HG03558 (cell line): Measurements from ENCODE around the gene PKD2L1.
"Not testable (repeated sequence)": the region's sequence is repeated elsewhere in the genome, so short reads cannot be mapped to it uniquely, and the experiment has no call there.

Source experiments
- ATAC-seq: cut with Tn5 transposase; IDR thresholded peaks from one replicate; pipeline ENCODE4 v1.9.1; 2021; ENCODE audit warnings: moderate number of reproducible peaks; ENCODE audit not compliant: unreplicated experiment; ENCODE audit errors: extremely low read depth

Gene PKD2L1

DNA sequence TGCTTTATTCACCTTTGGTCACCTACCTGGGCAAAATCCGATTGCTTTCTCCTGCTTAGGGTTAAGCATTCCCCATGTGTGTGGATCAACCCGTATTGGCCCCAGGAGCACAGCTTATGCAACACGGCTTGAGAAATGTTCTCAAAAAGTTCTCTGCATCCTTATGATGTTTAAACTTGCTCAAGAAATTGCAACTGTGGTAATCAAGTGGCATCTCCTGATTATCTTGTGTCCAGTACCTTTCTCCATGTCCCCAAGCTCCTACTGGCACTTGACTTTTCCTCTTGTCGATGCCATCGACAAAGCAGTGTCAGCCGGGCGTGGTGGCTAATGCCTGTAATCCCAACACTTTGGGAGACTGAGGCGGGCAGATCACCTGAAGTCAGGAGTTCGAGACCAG lies 4.7 kb upstream of the PKD2L1 start:
- ATAC-seq: no peak

GRCh38 chr10:100333661-100334440 lies 3.8 kb upstream of the PKD2L1 start:
- no peak for ATAC-seq

- no peak for ATAC-seq
Observed at GRCh38 chr10:100333106-100333505, 3.1 kb upstream of the PKD2L1 start.

GRCh38 chr10:100328198-100328597 lies 1.8 kb downstream of the PKD2L1 start:
- ATAC-seq: no peak

DNA sequence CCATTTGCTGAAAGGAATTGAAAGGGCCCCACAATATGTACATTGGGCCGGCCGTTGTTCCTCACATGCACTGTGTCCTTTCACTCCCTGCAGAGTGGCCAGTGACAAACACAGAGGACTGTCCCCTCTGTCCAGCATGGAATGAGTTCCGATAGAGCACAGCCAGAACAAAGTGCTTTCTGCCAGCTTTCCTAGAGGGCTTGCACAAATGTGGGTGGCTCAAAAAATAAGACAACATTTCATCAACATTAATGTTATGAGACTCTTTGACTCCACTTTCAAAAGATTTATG lies 2.4 kb downstream of the PKD2L1 start:
- no peak for ATAC-seq

DNA sequence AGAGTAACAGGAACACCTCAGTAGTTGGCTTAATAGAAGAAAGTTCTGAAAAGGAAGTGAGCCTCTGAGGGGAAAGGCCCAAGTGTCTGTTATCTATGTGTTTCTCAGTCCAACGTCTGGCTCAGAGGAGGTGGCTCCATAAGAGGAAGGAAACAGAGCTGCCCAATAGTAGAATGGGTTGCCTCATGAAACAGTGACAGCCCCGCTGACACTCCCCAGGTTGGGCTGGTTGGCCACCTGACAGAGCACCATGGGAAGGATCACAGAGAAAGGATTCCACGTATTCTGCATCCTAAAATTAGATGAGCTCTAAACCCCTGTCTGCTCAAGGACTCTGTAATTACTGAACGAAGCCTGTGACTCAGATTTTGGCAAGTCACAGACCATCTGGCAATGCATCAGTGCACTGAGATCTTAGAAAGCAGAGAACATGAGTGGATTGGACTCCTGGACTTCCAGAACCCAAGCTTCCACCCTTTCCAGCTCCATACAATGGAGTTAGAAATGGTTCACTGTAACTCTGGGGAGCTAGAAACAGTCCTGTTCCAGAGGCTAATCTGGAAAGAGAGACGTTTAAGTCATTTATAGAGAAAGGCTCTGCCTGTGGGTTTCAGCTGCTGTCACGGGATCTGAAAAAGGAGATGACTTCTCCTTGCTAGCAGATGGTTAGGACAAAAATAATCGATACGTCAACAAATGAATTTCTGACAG lies 2.9 kb downstream of the PKD2L1 start:
- ATAC-seq: peak; percentile 96

- ATAC-seq: no peak
Observed at GRCh38 chr10:100325158-100325557, 4.9 kb downstream of the PKD2L1 start.

- ATAC-seq: no peak
Observed at GRCh38 chr10:100319707-100320402, 10.2 kb downstream of the PKD2L1 start.

- no peak for ATAC-seq
Observed at GRCh38 chr10:100318207-100318606, 11.8 kb downstream of the PKD2L1 start.

DNA sequence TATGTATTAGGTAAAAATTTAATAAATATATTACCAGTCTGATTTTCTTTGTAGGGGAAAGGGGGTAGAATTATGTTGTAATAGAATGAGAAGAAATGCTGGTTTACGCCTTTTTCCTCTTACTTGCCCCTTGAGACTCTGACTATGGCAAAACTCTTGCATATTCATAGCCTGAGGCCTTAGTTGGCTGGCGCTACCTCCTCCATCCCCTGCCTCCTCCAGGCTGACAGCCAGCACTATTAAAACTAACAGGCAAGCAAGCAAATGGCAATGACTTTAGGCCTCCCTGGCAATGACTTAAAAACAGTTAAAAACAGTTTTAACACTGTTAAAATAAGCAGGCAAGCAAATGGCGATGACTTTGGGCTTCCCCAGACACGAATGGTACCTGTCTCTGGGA lies 14.4 kb downstream of the PKD2L1 start:
- ATAC-seq: no peak

DNA sequence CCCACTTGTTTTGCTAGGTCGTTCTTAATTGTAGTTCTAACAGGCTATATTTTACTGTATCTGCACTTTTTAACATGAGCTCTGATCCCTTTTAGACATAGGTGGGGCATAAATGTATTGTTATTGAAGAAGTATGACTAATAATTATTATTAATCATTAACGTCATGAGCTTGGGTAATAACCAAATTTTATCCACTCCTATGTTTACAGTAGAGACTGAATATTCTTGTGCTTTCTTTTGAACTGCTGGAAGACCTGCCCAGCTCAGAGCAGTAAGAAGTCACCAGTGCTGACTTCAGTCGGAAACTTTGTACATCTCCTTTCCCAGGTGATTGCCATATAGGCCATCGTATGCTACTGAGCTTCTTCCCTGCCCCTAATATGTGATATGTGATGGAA lies 18.7 kb downstream of the PKD2L1 start:
- ATAC-seq: no peak

DNA sequence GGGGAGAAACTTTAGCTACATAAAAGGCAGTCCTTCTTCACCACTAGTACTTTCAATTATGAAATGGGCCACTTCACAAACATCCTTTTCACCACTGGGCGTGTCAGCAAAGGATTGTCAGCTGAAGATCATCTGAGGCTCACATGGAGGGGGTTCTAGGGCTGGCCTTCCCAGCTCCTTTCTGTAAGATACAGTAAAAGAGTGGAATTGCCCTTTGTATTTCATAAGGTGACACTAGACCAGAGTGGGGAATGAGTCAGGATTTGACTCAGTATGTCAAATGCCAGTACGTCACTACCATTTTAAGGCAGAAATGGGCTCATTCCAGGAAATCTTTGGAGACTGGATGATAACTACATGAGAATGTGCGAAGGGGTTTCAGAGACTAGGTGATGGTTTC lies 22.3 kb downstream of the PKD2L1 start:
- ATAC-seq: no peak

GRCh38 chr10:100306861-100307260 lies 23.2 kb downstream of the PKD2L1 start:
- no peak for ATAC-seq

DNA sequence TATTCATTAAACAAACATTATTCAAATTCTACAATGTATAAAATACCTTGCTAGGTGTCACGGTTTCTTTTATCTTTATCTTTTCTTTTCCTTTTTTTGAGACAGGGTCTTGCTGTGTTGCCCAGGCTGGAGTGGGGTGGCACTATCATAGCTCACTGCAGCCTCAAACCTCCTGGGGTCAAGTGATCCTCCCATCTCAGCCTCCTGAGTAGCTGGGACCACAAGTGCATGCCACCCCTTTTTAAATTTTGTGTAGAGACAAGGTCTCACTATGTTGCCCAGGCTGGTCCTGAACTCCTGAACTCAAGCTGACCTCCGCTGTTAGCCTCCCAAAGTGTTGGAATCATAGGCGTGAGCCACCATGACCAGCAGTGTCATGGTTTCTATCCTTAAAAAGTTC lies 25.6 kb downstream of the PKD2L1 start:
- ATAC-seq: no peak

DNA sequence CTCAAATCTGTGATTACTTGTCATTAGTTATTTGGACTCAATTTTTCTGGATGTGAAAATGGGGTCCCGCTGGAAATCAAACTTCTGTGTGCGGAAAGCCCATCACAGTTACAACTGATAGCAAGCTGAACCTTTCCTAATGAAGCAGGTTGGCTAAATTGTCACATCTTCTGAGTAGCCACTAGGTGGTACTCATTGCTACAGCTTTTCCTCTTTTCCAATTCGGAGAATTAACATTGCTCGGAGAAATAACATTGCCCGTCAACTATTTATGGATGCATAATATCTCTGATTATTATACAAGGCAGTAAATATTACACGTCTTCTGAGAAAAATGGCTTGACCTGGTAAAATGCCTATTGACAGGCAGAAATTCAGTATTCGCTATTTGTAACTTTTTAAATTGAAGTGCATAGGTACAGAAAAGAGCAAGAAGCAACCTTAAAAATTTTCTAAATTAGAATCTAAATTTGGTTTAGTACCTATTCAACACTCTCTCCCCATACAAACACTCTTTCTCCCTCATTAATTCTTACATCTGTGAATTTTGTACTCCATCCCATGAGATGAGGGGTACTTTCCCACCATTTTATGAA lies 26.2 kb downstream of the PKD2L1 start:
- no peak for ATAC-seq

DNA sequence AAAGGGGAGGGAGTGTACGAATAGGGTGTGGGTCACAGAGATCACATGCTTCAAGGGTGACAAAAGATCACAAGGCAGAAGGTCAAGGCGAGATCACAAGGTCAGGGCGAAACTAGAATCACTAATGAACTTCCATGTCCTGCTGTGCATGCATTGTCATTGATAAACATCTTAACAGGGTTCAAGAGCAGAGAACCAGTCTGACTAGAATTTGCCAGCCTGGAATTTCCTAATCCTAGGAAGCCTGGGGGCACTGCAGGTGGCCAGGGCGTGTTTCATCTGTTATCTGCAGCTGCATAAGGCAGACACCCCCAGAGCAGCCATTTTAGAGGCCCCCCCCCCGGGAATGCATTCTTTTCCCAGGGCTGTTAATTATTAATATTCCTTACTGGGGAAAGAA lies 28.9 kb downstream of the PKD2L1 start:
- ATAC-seq: not testable (repeated sequence)

DNA sequence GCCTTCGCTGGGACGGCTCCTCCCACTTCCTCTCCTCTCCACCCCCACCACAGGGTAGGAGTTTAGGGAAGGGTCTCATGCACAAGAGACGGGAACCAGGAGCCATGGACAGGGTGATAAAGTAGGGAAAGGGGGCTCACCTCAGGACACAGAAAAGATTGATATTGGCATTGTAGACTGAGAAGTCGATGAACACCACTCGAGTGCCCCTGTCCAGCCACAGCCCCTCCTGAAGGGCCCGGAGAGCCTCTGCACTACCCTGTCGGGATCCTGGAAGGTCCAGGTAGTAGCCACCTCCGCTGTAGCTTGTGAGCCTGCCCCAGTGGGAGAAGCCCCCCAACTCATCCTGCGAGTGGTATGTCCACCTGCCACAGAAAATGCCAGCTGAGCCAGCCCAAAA lies 32.8 kb downstream of the PKD2L1 start:
- ATAC-seq: no peak

GRCh38 chr10:100293066-100293465 lies 37.0 kb downstream of the PKD2L1 start:
- ATAC-seq: no peak

DNA sequence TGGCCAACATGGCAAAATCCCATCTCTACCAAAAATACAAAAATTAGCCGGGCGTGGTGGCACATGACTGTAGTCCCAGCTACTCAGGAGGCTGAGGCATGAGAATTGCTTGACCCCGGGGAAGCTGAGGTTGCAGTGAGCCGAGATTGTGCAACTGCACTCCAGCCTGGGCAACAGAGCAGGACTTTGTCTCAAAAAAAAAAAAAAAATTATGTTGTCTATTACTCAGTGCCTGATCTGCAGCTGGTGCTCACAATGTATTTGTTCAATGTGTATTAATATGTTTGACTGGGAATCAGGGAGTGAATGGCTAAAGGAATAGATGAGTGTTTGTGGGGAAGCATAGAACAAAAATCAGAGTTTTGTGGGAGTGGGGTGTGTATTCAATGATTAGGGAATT lies 37.7 kb downstream of the PKD2L1 start:
- ATAC-seq: not testable (repeated sequence)

GRCh38 chr10:100291356-100291755 lies 38.7 kb downstream of the PKD2L1 start:
- no peak for ATAC-seq

DNA sequence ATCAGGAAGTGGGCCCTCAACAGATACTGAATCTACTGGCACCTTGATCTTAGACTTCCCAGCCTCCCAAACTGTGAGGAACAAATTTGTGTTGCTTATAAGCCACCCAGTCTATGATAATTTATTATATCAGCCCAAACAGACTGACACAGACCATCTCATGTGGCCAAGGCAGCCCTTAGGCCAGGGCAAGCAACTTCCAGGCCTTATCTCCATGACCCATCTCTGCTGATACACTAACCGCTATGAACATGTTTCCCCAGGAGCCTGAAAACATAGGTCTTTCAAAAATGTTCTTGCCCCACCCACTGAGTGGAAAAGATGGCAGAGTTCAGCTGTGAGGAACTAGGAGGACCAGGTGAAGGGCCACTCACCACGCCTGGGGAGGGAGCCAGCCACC lies 40.4 kb downstream of the PKD2L1 start:
- no peak for ATAC-seq
